ENCODE measurements around the gene GIGYF2. TPM values are rescaled to one million over a fixed set of nuclear protein-coding genes. Genes with fewer than 3 reads are reported as not detected.

The GIGYF2 gene
- total and polyA plus RNA-seq, 4 donors: 10.6 to 50.5 (median 26.7) TPM

DNA sequence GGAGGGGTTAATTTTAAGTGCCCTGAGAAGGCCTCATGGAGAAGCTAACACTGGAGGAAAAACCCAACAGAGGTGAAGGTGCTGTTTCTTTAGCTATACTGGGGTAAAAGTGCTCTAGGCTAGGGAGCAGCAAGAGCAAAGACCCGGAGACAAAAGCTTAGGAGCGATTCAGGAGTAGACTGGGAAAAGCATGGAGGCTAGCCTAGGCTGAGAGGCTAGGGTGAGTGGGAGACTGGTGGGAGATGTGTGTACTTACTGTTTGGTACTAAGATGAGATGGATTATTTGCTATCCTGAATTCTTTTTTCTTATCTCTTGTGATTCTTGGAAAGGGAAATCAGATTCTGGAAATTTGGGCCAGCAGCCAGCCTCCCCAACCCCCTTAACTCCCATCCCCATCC lies 2.0 kb downstream of the GIGYF2 start:
- Histone ChIP-seq H3K4me1 (ENCODE audit: control insufficient read depth in 4 of 4, insufficient read depth in 4 of 4, low read length in 3 of 4) (peaks cover 8 to 32% (median 17%) of the 10 kb centered on the region in 4 donors), H3K36me3 (ENCODE audit: control insufficient read depth in 4 of 4, insufficient read depth in 3 of 4, low read depth in 1 of 4, low read length in 3 of 4) (peaks cover 0 to 4% (median 1%) of the 10 kb centered on the region in 4 donors), H3K27me3 (ENCODE audit: control insufficient read depth in 4 of 4, insufficient read depth in 4 of 4, low read length in 3 of 4) (no peaks in the 10 kb centered on the region), H3K9me3 (ENCODE audit: control insufficient read depth in 4 of 4, low read length in 3 of 4) (no peaks in the 10 kb centered on the region), H3K9ac (ENCODE audit: low read depth in 1 of 2, low read length in 2 of 2) (no peak overlapping the region), H3K27ac (ENCODE audit: low read depth in 1 of 2, low read length in 2 of 2) (no peak overlapping the region), H3K4me3 (ENCODE audit: low read depth in 1 of 3, low read length in 3 of 3) (peak overlapping the region in 1 of 3 donors; percentile 24)
- 91% methylated on average over 2 of the region's 2 CpGs for WGBS
- DNase-seq (ENCODE audit: low spot score): no peak
- TF ChIP-seq SP1 (IDR thresholded peaks at IDR 0.05): no peak
- TF ChIP-seq, protein P1, sequence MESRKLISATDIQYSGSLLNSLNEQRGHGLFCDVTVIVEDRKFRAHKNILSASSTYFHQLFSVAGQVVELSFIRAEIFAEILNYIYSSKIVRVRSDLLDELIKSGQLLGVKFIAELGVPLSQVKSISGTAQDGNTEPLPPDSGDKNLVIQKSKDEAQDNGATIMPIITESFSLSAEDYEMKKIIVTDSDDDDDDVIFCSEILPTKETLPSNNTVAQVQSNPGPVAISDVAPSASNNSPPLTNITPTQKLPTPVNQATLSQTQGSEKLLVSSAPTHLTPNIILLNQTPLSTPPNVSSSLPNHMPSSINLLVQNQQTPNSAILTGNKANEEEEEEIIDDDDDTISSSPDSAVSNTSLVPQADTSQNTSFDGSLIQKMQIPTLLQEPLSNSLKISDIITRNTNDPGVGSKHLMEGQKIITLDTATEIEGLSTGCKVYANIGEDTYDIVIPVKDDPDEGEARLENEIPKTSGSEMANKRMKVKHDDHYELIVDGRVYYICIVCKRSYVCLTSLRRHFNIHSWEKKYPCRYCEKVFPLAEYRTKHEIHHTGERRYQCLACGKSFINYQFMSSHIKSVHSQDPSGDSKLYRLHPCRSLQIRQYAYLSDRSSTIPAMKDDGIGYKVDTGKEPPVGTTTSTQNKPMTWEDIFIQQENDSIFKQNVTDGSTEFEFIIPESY (IDR thresholded peaks at IDR 0.05): no peak
- TF ChIP-seq FOXA2 (IDR thresholded peaks at IDR 0.05): no peak
- no peak for TF ChIP-seq RXRA (IDR thresholded peaks at IDR 0.05)
- no peak for TF ChIP-seq HNF4G (IDR thresholded peaks at IDR 0.05)
- TF ChIP-seq YY1 (IDR thresholded peaks at IDR 0.05): no peak
- no peak for TF ChIP-seq GABPA (IDR thresholded peaks at IDR 0.05 in 1 of 2, conservative IDR thresholded peaks at IDR 0.05 in 1 of 2)
- TF ChIP-seq, protein P2, sequence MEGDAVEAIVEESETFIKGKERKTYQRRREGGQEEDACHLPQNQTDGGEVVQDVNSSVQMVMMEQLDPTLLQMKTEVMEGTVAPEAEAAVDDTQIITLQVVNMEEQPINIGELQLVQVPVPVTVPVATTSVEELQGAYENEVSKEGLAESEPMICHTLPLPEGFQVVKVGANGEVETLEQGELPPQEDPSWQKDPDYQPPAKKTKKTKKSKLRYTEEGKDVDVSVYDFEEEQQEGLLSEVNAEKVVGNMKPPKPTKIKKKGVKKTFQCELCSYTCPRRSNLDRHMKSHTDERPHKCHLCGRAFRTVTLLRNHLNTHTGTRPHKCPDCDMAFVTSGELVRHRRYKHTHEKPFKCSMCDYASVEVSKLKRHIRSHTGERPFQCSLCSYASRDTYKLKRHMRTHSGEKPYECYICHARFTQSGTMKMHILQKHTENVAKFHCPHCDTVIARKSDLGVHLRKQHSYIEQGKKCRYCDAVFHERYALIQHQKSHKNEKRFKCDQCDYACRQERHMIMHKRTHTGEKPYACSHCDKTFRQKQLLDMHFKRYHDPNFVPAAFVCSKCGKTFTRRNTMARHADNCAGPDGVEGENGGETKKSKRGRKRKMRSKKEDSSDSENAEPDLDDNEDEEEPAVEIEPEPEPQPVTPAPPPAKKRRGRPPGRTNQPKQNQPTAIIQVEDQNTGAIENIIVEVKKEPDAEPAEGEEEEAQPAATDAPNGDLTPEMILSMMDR (IDR thresholded peaks at IDR 0.05; ENCODE audit: low read depth, low read length, missing input control): no peak

DNA sequence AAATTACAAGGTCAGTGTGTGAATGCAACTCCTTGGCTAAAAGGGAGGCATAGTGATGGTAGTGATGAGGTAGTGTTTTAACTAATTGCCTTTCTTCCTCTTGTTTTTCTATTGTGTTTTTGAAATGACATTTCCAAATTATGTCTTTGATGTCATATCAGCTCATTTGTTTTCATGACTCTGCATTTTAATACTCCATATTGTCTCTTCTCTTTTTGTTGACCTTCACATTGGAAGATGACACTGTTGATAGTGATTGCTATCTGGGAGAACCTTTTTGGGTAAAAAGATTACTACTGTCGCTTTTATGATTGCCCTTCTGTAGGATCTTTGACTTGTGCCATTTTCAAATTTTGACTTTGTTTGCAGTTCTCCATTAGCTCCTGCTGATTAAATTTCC lies 3.0 kb downstream of the GIGYF2 start:
- Histone ChIP-seq H3K9me3 (ENCODE audit: control insufficient read depth in 4 of 4, low read length in 3 of 4) (no peaks in the 10 kb centered on the region), H3K27me3 (ENCODE audit: control insufficient read depth in 4 of 4, insufficient read depth in 4 of 4, low read length in 3 of 4) (no peaks in the 10 kb centered on the region), H3K9ac (ENCODE audit: low read depth in 1 of 2, low read length in 2 of 2) (no peak overlapping the region), H3K4me3 (ENCODE audit: low read depth in 1 of 3, low read length in 3 of 3) (no peak overlapping the region), H3K27ac (ENCODE audit: low read depth in 1 of 2, low read length in 2 of 2) (no peak overlapping the region), H3K4me1 (ENCODE audit: control insufficient read depth in 4 of 4, insufficient read depth in 4 of 4, low read length in 3 of 4) (peaks cover 8 to 32% (median 17%) of the 10 kb centered on the region in 4 donors), H3K36me3 (ENCODE audit: control insufficient read depth in 4 of 4, insufficient read depth in 3 of 4, low read depth in 1 of 4, low read length in 3 of 4) (peaks cover 0 to 8% (median 2%) of the 10 kb centered on the region in 4 donors)
- 95% methylated on average over 1 of the region's 1 CpG for WGBS
- TF ChIP-seq FOXA2 (IDR thresholded peaks at IDR 0.05) (no peak), SP1 (IDR thresholded peaks at IDR 0.05) (no peak)
- no peak for DNase-seq (ENCODE audit: low spot score)

DNA sequence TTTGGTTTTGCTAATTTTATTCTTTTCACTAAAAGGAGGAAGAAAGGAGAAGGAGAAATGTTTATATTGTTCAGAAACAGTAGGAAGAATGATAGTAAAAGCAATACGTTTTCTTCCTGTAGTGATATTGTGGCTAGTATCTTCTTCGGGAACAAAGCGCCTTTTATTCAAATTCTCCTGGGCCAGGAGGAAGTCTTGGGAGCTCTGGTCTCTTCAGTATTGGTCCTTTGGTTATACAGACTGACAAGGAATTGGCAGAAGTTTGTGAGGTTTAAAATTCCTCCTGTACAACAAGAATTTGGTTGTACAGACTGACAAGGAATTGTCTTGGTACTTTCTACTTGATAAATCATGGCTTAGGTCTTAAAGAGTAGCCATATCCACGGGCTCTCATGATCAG lies 9.9 kb downstream of the GIGYF2 start:
- H3K27me3 ChIP-seq (ENCODE audit: control insufficient read depth in 4 of 4, insufficient read depth in 4 of 4, low read length in 3 of 4): no peaks in the 10 kb centered on the region
- no peak overlapping the region for H3K9ac ChIP-seq (ENCODE audit: low read depth in 1 of 2, low read length in 2 of 2)
- no peak overlapping the region for H3K27ac ChIP-seq (ENCODE audit: low read depth in 1 of 2, low read length in 2 of 2)
- DNase-seq (ENCODE audit: low spot score): no peak
- WGBS: 92% methylated on average over 4 of the region's 4 CpGs
- H3K9me3 ChIP-seq (ENCODE audit: control insufficient read depth in 4 of 4, low read length in 3 of 4): no peaks in the 10 kb centered on the region
- peaks cover 5 to 28% (median 12%) of the 10 kb centered on the region in 4 donors for H3K36me3 ChIP-seq (ENCODE audit: control insufficient read depth in 4 of 4, insufficient read depth in 3 of 4, low read depth in 1 of 4, low read length in 3 of 4)
- H3K4me1 ChIP-seq (ENCODE audit: control insufficient read depth in 4 of 4, insufficient read depth in 4 of 4, low read length in 3 of 4): peaks cover 0 to 4% (median 0%) of the 10 kb centered on the region in 4 donors
- no peak overlapping the region for H3K4me3 ChIP-seq (ENCODE audit: low read depth in 1 of 3, low read length in 3 of 3)
- TF ChIP-seq FOXA2 (IDR thresholded peaks at IDR 0.05): no peak
- no peak for TF ChIP-seq GABPA (IDR thresholded peaks at IDR 0.05 in 1 of 2, conservative IDR thresholded peaks at IDR 0.05 in 1 of 2)
- no peak for TF ChIP-seq RAD21 (IDR thresholded peaks at IDR 0.05)
- TF ChIP-seq TAF1 (conservative IDR thresholded peaks at IDR 0.05): no peak
- TF ChIP-seq, protein P2 (IDR thresholded peaks at IDR 0.05; ENCODE audit: low read depth, low read length, missing input control): no peak
- TF ChIP-seq FOXA1 (IDR thresholded peaks at IDR 0.05): no peak
- TF ChIP-seq HNF4G (IDR thresholded peaks at IDR 0.05): no peak
- TF ChIP-seq, protein P1 (IDR thresholded peaks at IDR 0.05): no peak
- TF ChIP-seq JUND (IDR thresholded peaks at IDR 0.05): no peak
- TF ChIP-seq HNF4A (conservative IDR thresholded peaks at IDR 0.05): no peak
- TF ChIP-seq, protein P3, sequence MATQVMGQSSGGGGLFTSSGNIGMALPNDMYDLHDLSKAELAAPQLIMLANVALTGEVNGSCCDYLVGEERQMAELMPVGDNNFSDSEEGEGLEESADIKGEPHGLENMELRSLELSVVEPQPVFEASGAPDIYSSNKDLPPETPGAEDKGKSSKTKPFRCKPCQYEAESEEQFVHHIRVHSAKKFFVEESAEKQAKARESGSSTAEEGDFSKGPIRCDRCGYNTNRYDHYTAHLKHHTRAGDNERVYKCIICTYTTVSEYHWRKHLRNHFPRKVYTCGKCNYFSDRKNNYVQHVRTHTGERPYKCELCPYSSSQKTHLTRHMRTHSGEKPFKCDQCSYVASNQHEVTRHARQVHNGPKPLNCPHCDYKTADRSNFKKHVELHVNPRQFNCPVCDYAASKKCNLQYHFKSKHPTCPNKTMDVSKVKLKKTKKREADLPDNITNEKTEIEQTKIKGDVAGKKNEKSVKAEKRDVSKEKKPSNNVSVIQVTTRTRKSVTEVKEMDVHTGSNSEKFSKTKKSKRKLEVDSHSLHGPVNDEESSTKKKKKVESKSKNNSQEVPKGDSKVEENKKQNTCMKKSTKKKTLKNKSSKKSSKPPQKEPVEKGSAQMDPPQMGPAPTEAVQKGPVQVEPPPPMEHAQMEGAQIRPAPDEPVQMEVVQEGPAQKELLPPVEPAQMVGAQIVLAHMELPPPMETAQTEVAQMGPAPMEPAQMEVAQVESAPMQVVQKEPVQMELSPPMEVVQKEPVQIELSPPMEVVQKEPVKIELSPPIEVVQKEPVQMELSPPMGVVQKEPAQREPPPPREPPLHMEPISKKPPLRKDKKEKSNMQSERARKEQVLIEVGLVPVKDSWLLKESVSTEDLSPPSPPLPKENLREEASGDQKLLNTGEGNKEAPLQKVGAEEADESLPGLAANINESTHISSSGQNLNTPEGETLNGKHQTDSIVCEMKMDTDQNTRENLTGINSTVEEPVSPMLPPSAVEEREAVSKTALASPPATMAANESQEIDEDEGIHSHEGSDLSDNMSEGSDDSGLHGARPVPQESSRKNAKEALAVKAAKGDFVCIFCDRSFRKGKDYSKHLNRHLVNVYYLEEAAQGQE (IDR thresholded peaks at IDR 0.05): no peak
- no peak for TF ChIP-seq EGR1 (IDR thresholded peaks at IDR 0.05; ENCODE audit: low read depth in 2 of 2)
- no peak for TF ChIP-seq NR2F2 (IDR thresholded peaks at IDR 0.05)
- no peak for TF ChIP-seq RXRA (IDR thresholded peaks at IDR 0.05)
